Loucy (cell line): Measurements from ENCODE around the gene CASD1.

Source experiments
- EZH2phosphoT487 ChIP-seq: fragments of 200-600 bp; IDR thresholded peaks from 2 replicates; pipeline ENCODE4 v1.6.1; 2018; ENCODE audit warnings: antibody characterized with exemption, mild to moderate bottlenecking, moderate library complexity, borderline replicate concordance
- TF ChIP-seq, protein P1 (sequence below): fragments of 200-600 bp; sonication (generic); conservative IDR thresholded peaks from 2 replicates; pipeline ENCODE4 v1.5.1; 2014; ENCODE audit warnings: mild to moderate bottlenecking, antibody characterized with exemption, low read length

DNA sequence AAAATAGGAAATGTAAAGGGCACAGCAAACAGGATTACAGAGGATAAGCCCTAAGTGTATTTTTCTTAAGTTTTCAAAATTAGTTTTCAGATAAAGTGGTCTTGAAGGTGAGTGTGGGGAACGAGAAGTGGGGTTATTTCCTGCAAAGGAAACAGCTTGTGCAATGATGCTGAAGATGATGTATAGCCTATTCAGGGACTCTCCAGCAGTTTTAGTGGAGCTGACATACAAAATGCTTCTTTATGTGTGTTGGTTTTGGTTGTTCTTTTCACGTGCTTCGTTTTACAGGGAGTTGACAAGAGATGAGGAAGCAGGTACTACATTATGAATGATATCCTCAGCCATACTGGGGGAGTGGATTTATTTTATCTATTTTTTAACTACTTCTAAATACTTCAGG, 20.5 kb downstream of the CASD1 start:
- TF ChIP-seq, protein P1, sequence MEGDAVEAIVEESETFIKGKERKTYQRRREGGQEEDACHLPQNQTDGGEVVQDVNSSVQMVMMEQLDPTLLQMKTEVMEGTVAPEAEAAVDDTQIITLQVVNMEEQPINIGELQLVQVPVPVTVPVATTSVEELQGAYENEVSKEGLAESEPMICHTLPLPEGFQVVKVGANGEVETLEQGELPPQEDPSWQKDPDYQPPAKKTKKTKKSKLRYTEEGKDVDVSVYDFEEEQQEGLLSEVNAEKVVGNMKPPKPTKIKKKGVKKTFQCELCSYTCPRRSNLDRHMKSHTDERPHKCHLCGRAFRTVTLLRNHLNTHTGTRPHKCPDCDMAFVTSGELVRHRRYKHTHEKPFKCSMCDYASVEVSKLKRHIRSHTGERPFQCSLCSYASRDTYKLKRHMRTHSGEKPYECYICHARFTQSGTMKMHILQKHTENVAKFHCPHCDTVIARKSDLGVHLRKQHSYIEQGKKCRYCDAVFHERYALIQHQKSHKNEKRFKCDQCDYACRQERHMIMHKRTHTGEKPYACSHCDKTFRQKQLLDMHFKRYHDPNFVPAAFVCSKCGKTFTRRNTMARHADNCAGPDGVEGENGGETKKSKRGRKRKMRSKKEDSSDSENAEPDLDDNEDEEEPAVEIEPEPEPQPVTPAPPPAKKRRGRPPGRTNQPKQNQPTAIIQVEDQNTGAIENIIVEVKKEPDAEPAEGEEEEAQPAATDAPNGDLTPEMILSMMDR: no peak
- TF ChIP-seq EZH2phosphoT487: no peak
